Embryonic facial prominence (tissue), 1 donor: ENCODE measurements around the gene ZMYM3.
"Not testable (repeated sequence)": the region's sequence is repeated elsewhere in the genome, so short reads cannot be mapped to it uniquely, and the experiment has no call there.

Experiments used
- DNase-seq: peaks from one replicate; pipeline ENCODE4 v3.0.0-alpha.2; 2016; ENCODE audit errors: extremely low spot score

Gene ZMYM3

DNA sequence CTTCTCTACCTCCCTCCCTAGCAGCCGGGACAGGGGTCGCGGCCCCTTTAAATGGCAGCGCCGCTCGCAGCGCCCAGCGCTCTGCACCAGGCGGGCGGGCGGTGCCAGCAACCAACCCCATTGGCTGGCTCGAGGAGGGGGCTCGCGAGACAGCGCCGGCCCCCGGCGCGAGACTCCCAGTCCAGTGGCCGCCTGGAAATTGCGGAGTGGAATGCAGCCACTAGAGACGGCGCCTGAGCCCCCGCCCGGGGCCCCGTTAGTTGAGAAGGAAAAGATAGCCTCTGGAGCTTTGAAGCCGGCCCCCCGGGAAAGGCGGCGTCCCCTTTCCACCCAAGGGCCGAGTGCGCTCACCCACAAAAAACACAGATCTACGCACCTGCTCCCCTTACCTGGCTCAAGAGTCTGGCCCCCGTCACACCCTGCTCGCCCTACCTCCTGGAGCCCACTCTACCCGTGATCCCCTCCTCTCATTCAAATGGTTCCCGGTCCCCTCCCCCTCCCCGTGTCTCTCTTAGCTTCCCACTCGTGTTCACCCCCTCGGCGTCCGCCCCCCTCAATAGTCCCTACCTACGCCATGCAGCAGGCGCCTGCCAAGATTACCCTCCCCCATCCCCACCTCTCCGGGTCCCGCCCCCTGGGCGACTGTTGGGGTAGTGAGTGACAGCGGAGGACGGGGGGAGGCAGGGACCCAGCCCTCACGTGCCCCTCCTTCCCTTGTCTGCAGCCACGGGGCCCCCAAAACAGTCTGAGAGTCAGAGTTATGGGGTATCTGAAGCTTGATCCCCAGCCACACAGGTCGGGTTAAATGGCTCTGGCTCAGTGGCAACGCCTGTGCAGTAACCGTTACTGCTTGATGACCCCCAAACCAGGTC, at the start of gene ZMYM3:
ZMYM3 (minus strand) TSS at position 49 of the 872 bp plus-strand sequence. CDS start 885 bp downstream, outside the sequence.
- DNase-seq: peak; percentile 68

GRCh38 chrX:71302461-71303213, 48.7 kb upstream of the ZMYM3 start:
- DNase-seq: no peak

GRCh38 chrX:71301195-71301924, 47.4 kb upstream of the ZMYM3 start, which contains the start of gene ITGB1BP2:
TSS of gene ITGB1BP2 (plus strand) at chrX:71301750. CDS start at chrX:71301807, 57 bp downstream.
- DNase-seq: no peak

DNA sequence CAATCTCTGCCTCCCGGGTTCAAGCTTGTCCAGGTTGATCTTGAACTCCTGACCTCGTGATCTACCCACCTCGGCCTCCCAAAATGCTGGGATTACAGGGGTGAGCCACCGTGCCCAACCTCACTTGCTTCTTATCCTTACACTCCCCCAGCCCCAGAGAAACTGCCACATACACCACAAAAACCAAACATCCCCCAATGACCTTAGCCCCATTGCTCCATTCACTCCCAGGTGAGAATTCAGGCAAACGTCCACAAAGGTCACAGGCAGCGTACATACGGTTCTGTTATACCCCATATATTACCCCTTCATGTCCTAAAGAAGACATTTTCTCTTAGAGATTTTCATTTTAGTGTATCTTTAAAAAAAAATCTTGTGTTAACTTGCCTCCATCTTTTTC, 46.6 kb upstream of the ZMYM3 start:
- DNase-seq: not testable (repeated sequence)

DNA sequence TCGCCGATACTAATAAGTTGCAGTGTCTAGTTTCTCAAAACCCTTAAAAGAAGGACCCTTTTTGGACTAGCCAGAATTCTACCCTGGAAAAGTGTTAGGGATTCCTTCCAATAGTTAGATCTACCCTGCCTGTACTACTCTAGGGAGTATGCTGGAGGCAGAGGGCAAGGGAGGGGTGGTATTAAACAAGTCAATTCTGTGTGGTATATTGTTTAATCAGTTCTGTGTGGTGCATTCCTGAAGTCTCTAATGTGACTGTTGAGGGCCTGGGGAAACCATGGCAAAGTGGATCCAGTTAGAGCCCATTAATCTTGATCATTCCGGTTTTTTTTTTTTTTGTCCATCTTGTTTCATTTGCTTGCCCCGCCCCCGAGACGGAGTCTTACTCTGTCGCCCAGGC, 46.1 kb upstream of the ZMYM3 start:
- not testable (repeated sequence) for DNase-seq

GRCh38 chrX:71298119-71298518, 44.2 kb upstream of the ZMYM3 start:
- DNase-seq: no peak

DNA sequence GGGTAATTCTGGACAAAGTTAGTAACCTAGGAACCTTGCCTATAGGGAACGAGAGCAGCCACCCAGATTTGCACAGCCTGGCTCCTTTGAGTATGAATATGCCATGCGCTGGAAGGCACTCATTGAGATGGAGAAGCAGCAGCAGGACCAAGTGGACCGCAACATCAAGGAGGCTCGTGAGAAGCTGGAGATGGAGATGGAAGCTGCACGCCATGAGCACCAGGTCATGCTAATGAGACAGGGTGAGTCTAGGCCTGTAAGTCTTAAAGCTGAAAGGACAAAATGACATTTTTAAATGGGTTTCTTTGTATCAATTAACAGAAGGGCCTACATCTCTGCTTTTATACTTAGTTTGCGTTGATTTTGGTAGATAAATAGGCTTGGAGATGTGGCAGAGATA, 42.9 kb upstream of the ZMYM3 start:
- no peak for DNase-seq

- DNase-seq: no peak
These were observed 38.9 kb upstream of the ZMYM3 start for GRCh38 chrX:71292669-71293365.

DNA sequence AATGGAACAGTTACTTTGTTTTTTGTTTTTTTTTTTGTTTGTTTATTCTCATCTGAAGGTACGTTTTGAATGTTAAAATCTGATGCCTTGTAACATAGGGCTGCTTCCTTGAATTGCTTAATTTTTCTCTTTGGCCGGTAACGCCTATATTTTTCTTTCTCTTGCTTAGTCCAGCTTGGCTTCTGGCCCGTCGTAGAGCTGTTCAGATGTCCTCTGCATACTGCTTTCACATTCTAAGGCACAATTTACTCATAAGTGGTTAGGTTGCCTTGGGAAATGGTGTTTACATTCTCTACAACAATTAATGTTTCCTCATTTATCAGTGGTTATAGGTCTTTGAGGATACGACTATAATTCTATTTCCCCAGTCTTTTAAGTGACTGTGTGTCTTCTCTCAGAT, 37.4 kb upstream of the ZMYM3 start:
- DNase-seq: no peak

- no peak for DNase-seq
These were observed 32.0 kb upstream of the ZMYM3 start for GRCh38 chrX:71285929-71286328.

- DNase-seq: peak; percentile 89
These were observed 29.6 kb upstream of the ZMYM3 start, which contains the start of gene NONO for GRCh38 chrX:71283403-71284143. TSS of gene NONO (plus strand) at chrX:71283635. CDS start at chrX:71290638, 7,003 bp downstream.

DNA sequence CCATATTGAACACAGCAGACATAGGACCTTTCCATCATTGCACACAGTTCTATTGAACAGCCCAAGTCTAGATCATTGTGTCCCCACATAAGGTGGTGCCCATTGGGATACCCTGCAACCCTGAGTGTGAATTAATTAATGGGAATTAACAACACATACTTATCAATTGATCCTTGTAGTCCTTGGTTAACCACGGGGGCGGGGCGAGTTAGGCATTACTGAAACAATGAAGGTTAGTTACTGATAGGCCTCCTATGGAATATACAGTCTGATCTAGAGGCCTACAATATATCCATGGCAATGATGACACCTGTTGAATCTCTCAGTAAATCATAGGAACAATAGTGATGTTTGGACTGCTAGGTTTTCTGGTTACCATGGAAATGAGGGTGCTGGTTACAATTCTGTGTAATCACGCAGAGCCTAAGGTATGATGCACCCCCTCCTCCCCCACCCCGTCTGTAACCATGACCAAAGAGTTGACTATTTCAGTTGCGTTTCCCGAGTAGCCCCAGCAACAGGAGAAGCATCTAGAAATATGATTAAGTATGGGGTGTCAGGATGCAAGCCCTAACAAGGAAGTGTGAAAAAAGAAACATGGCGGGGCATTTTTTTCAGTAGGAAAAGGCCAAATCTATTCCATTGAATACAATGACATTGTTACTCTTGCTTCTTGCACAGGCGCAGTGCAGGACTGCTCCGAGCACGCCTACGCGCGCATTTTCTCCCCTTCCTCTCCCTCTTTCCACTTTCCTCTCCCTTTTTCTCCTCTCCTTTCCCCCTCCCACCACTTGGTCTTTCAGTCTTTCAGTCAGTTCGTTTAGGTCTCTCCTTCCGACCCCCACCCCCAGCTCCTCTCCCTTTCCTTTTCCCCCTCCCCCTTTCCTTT, 28.8 kb upstream of the ZMYM3 start:
- DNase-seq: peak; percentile 37

DNA sequence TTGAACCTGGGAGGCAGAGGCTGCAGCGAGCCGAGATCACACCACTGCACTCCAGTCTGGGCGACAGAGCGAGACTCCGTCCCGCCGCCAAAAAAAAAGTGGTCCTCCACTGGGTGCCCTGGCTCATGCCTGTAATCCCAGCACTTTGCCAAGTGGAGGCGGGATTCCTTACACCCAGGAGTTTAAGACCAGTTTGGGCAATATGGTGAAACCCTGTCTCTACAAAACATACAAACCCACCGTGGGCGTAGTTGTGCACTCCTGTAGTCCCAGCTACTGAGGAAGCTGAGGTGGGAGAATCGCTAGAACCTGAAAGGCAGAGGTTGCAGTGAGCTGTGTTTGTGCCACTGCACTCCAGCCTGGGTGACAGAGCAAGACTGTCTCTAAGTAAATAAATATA, 27.4 kb upstream of the ZMYM3 start:
- DNase-seq: not testable (repeated sequence)

GRCh38 chrX:71272313-71272712, 18.4 kb upstream of the ZMYM3 start:
- not testable (repeated sequence) for DNase-seq

DNA sequence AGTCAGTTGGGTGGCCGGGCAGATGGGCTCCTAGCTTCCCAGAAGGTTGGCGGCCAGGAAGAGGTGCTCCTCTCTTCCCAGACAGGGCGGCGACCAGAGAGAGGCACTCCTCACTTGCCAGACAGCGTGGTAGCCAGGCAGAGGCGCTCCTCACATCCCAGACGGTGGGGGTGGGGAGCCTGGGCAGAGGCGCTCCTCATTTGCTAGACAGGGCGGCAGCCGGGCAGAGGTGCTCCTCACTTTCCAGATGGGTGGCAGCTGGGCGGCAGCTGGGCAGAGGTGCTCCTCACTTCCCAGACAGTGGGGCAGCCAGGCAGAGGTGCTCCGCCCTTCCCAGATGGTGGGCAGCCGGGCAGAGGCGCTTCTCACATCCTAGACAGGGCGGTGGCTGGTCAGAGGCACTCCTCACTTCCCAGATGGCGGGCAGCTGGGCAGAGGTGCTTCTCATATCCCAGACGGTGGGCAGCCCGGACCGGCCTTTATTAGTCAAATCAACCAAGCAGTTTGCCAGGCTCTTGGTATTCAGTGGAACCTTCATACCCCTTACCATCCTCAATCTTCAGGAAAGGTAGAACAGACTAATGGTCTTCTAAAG, 16.0 kb upstream of the ZMYM3 start:
- no peak for DNase-seq

DNA sequence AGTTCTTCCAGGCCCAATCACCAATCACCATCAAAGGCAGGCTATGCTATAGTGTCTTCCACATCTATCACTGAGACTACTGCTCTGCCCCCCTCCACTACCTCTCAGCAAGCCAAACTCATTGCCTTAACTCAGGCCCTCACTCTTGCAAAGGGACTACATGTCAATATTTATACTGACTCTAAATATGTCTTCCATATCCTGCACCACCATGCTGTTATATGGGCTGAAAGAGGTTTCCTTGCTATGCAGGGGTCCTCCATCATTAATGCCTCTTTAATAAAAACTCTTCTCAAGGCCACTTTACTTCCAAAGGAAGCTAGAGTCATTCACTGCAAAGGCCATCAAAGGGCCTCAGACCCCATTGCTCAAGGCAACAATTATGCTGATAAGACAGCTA, 14.7 kb upstream of the ZMYM3 start:
- not testable (repeated sequence) for DNase-seq

DNA sequence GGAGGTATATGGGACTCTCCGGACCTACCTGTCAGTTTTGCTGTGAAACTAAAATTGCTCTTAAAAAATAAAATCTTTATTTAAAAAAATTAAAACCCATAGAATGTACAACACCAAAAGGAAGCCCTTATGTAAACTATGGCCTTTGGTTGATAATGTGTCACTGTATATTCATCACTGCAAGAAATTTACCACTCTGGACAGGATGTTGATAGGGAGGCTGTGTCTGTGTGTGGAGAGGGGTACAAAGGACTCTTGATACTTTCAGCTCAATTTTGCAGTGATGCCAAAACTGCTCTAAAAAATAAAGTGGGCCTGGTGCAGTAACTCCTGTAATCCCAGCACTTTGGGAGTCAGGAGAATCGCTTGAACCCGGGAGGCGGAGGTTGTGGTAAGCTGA, 2.9 kb upstream of the ZMYM3 start:
- DNase-seq: no peak

GRCh38 chrX:71256051-71256450, 2.1 kb upstream of the ZMYM3 start:
- no peak for DNase-seq
